GM18909 (cell line): ENCODE results near the gene MUC6.

Experiments
- ATAC-seq: cut with Tn5 transposase; IDR thresholded peaks from one replicate; pipeline ENCODE4 v1.9.1; 2021; ENCODE audit warnings: mild to moderate bottlenecking; ENCODE audit not compliant: unreplicated experiment, poor library complexity

The MUC6 gene

GRCh38 chr11:971731-972365, 64.7 kb downstream of the MUC6 start:
- no peak for ATAC-seq

GRCh38 chr11:971092-971690, 65.3 kb downstream of the MUC6 start:
- ATAC-seq, result no peak

GRCh38 chr11:970319-970871, 66.1 kb downstream of the MUC6 start:
- ATAC-seq, result no peak

- no peak for ATAC-seq
Observed at GRCh38 chr11:969651-970205, 66.8 kb downstream of the MUC6 start.

- no peak for ATAC-seq
Observed at GRCh38 chr11:968822-969221, 67.7 kb downstream of the MUC6 start.

GRCh38 chr11:967995-968751, 68.3 kb downstream of the MUC6 start:
- no peak for ATAC-seq

GRCh38 chr11:965206-965775, 71.2 kb downstream of the MUC6 start:
- ATAC-seq, result no peak

GRCh38 chr11:963852-964251, 72.7 kb downstream of the MUC6 start:
- no peak for ATAC-seq
